H7 (cell line): ENCODE measurements around the gene ADRA1B. TPM values are rescaled to one million over a fixed set of nuclear protein-coding genes. Genes with fewer than 3 reads are reported as not detected.
"Not testable (repeated sequence)": the region's sequence is repeated elsewhere in the genome, so short reads cannot be mapped to it uniquely, and the experiment has no call there.

Source experiments
- DNase-seq: peaks from one replicate; pipeline ENCODE4 v3.0.0; 2012
- H3K27me3 ChIP-seq: 2 replicates; pipeline ENCODE4 v1.6.0; 2011; ENCODE audit warnings: mild to moderate bottlenecking, low read length; ENCODE audit not compliant: control insufficient read depth, insufficient read depth
- H3K36me3 ChIP-seq: replicated peaks from 2 replicates; pipeline ENCODE4 v1.5.1; 2011; ENCODE audit warnings: low read length; ENCODE audit not compliant: control insufficient read depth, insufficient read depth
- H3K4me3 ChIP-seq: 2 replicates; pipeline ENCODE4 v1.5.1; 2011; ENCODE audit warnings: low read depth, mild to moderate bottlenecking, control low read depth, low read length, moderate library complexity; ENCODE audit not compliant: insufficient read depth
- total RNA-seq: library from RNA; depleted of rRNA; stranded (reverse); fragments of >200 nt; shearing (Covaris generic); gene quantifications from 2 replicates; pipeline ENCODE4 v1.2.3, GENCODE V29; 2014

Gene ADRA1B
- total RNA-seq, 1 experiment from 2014 or later, result 0.14 TPM

- no peaks in the 10 kb centered on the region for H3K27me3 ChIP-seq
- H3K36me3 ChIP-seq, result no peaks in the 10 kb centered on the region
- no peak for DNase-seq
- H3K4me3 ChIP-seq, result no peak overlapping the region
Measured at GRCh38 chr5:159956074-159956473, 39.8 kb downstream of the ADRA1B start.

GRCh38 chr5:159961176-159962160 is 45.2 kb downstream of the ADRA1B start:
- Histone ChIP-seq H3K36me3 (no peaks in the 10 kb centered on the region), H3K27me3 (no peaks in the 10 kb centered on the region), H3K4me3 (no peak overlapping the region)
- DNase-seq, result no peak

DNA sequence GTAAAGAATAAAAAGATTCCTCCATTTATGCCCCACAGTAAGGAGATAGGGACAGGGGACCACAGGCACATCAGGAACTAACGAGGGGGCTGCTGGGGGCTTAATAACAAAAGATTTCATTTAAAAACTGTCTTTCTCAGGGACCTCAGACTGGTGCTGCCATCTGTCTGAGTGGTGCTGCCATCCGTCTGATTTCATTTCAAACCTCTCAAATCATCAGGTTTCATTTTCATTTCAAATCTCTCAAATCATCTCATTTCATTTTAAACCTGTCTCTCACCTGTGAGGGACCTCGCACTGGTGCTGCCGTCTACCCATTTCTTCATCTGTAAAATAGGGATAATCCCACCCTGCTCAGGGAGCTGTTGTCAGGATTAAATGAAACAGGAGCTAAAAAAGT is 45.9 kb downstream of the ADRA1B start:
- DNase-seq, result no peak
- Histone ChIP-seq H3K36me3 (no peaks in the 10 kb centered on the region), H3K4me3 (no peak overlapping the region), H3K27me3 (no peaks in the 10 kb centered on the region)

GRCh38 chr5:159963935-159964334 is 47.7 kb downstream of the ADRA1B start:
- H3K4me3 ChIP-seq, result no peak overlapping the region
- no peaks in the 10 kb centered on the region for H3K27me3 ChIP-seq
- H3K36me3 ChIP-seq, result no peaks in the 10 kb centered on the region
- DNase-seq, result no peak

DNA sequence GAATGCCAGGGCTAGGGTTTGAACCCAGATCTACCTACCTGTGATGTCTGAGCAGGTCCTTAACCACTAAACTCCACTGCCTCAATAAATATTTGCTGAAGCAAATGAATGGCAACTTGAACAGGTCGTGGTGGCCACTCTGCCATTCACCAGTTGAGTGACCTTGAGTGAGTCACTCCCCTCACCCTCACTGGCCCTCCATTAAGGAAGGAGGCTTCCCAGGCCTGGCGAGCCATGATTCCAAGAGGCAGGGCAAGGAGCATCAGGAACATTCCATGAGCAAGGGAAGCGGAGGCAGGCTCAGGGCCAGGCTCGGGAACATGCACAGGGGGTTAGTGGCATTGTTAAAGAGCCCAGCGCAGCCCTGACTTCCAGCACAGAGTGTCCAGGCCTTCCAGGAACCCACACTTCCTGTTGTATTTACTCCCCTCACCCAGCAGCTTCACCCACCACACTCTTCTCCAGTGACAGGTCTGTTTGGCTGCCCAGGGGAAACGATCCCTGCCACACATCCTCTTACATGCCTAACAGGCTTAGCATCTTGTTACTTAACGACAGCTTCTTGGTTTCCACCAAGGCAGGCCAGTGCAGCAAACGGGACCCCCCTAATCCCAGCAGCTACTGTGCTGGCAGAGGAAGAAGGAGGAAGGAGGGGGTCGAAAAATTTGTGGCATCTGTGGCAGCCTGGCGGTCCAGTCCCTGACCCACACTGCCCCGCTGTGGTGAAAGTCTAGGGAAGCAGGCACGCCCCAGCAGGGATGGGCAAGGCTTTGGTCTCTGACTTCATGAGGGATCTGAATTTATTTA is 49.0 kb downstream of the ADRA1B start:
- Histone ChIP-seq H3K27me3 (peaks cover 2% of the 10 kb centered on the region; the same call in 1 of the 2 replicates), H3K36me3 (no peaks in the 10 kb centered on the region), H3K4me3 (no peak overlapping the region)
- DNase-seq, result peak; percentile 70

GRCh38 chr5:159965838-159966128 is 49.5 kb downstream of the ADRA1B start:
- H3K27me3 ChIP-seq, DNase-seq, H3K4me3 ChIP-seq, H3K36me3 ChIP-seq: not testable (repeated sequence)

DNA sequence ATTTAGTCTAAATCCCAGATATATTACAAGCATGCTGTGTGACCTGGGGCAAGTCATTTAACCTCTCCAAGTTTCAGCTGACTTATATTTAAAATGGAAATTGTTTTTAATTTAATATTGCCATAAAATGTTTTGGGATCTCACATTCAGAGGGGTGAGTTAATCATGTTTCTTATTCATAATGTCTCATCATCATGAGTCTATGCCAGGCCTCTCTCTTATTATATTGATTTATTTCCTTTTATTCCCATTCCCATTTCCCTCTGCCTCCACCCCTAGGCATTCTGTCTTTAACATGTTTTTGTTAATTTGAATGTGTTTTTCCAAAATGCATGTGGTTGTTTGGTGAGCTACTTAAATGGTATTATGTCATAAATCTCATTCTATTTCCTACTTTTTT is 53.7 kb downstream of the ADRA1B start:
- Histone ChIP-seq H3K36me3 (no peaks in the 10 kb centered on the region), H3K4me3 (no peak overlapping the region), H3K27me3 (peaks cover 37% of the 10 kb centered on the region)
- DNase-seq, result no peak

GRCh38 chr5:159971038-159971437 is 54.8 kb downstream of the ADRA1B start:
- Histone ChIP-seq H3K36me3 (no peaks in the 10 kb centered on the region), H3K4me3 (no peak overlapping the region), H3K27me3 (peaks cover 37% of the 10 kb centered on the region)
- no peak for DNase-seq

DNA sequence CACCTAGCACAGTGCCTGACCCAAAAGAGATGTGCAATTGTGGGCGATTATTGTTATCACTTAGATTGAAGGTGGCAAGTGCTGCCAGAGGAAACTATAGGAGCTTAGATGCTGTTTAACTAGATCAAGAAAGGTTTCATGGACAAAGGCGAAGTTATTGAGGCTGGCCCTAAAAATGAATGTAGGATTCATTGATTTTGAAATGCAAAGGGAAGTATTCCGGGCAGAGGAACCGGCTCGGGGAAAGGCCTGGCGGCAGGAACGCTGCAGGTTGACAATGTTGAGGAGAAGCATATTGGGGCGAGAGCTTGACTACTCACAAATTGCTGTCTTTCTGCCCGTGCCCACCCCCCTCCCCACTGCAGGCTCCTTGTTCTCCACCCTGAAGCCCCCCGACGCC is 55.2 kb downstream of the ADRA1B start:
- no peaks in the 10 kb centered on the region for H3K36me3 ChIP-seq
- DNase-seq, result no peak
- peaks cover 37% of the 10 kb centered on the region for H3K27me3 ChIP-seq
- peak overlapping the region; percentile 33 for H3K4me3 ChIP-seq

DNA sequence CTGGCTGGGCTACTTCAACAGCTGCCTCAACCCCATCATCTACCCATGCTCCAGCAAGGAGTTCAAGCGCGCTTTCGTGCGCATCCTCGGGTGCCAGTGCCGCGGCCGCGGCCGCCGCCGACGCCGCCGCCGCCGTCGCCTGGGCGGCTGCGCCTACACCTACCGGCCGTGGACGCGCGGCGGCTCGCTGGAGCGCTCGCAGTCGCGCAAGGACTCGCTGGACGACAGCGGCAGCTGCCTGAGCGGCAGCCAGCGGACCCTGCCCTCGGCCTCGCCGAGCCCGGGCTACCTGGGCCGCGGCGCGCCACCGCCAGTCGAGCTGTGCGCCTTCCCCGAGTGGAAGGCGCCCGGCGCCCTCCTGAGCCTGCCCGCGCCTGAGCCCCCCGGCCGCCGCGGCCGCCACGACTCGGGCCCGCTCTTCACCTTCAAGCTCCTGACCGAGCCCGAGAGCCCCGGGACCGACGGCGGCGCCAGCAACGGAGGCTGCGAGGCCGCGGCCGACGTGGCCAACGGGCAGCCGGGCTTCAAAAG is 55.7 kb downstream of the ADRA1B start:
- no peaks in the 10 kb centered on the region for H3K36me3 ChIP-seq
- peak overlapping the region; percentile 33 for H3K4me3 ChIP-seq
- H3K27me3 ChIP-seq, result peaks cover 37% of the 10 kb centered on the region
- DNase-seq, result peak; percentile 84

GRCh38 chr5:159972538-159973362 is 56.5 kb downstream of the ADRA1B start:
- Histone ChIP-seq H3K36me3 (no peaks in the 10 kb centered on the region), H3K4me3 (peak overlapping the region; percentile 19), H3K27me3 (peaks cover 37% of the 10 kb centered on the region)
- peak; percentile 75 for DNase-seq

DNA sequence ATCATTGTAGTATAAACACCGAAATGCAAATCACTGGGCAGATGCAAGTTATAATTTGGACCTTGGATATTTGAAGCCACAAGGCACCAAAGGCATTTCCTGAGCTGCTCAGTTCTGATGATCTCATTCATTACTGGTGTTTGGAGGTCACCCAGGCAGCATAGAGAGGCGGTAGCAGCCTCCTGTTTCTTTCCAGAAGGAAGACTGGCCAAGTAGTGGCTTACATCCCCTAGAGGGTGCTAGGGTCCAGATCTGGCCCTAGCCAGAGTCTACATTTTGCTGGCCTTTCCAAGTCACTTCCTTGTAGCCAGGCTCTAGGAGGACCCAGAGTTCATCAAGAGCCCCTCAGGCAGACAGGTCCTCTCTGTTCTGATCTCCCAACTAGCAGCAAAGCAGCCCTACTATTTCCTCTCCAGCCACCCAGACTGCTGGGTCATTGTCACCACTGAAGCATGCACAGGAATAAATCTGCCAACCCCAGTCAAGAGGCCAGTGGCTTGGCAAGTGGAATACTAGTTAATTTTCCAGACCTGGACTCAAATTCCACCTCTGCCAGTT is 59.3 kb downstream of the ADRA1B start:
- no peak overlapping the region for H3K4me3 ChIP-seq
- H3K27me3 ChIP-seq, result peaks cover 32% of the 10 kb centered on the region
- no peaks in the 10 kb centered on the region for H3K36me3 ChIP-seq
- peak; percentile 28 for DNase-seq

DNA sequence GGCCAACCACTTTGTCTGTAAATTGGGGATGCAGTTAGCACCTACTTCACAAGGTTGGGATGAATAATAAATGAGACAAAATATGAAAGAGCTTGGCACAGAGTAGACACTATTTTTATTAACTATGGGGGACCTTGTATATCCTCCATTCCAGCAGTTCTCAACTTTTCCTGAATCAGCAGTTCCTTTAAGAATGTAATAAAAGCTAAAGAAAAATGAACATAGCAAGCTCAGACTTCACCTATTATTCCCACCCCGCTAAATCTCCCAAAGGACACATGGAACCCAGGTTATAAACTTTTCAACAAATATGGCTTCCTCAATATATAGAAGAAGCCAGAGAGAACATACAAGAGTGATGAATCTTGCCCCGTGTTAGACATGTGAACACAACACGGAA is 60.6 kb downstream of the ADRA1B start:
- no peaks in the 10 kb centered on the region for H3K36me3 ChIP-seq
- peaks cover 21% of the 10 kb centered on the region for H3K27me3 ChIP-seq
- no peak for DNase-seq
- H3K4me3 ChIP-seq, result no peak overlapping the region

DNA sequence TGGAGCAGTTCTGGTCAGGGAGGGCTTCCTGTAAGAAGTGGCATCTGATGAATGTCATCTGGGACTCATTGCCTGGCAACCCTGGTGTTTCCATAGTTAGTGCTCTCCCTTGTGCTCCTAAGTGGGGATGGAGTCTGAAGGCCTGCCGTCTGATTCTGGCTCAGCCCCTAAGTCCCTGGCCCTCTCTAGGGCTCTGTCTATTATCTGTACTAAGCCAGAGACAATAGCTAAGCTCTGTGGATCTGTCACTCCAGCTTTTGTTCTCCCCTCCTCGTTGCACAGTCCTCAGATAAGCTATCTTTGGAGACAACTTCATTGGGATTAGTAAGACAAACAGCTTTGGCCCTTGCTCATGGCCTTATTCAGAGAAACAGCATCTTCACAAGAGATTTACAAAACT is 62.1 kb downstream of the ADRA1B start:
- DNase-seq, result no peak
- no peaks in the 10 kb centered on the region for H3K36me3 ChIP-seq
- H3K4me3 ChIP-seq, result no peak overlapping the region
- peaks cover 7% of the 10 kb centered on the region for H3K27me3 ChIP-seq
